Neural crest cell (in vitro differentiated cells): ENCODE results near the gene TMEM203. TPM values are rescaled to one million over a fixed set of nuclear protein-coding genes. Genes with fewer than 3 reads are reported as not detected.

Experiments
- DNase-seq: peaks from one replicate; pipeline ENCODE4 v3.0.0; 2021; ENCODE audit warnings: low read depth, mixed read lengths, low spot score
- H3K27ac Mint-ChIP-seq: one replicate; pipeline ENCODE4 v1.8.0; 2021; ENCODE audit warnings: mild to moderate bottlenecking, mixed read lengths; ENCODE audit not compliant: unreplicated experiment
- H3K27me3 Mint-ChIP-seq: 2 replicates; pipeline ENCODE4 v1.8.0; 2021; ENCODE audit warnings: low read depth, mild to moderate bottlenecking, mixed read lengths
- H3K36me3 Mint-ChIP-seq: 2 replicates; pipeline ENCODE4 v1.8.0; 2021; ENCODE audit warnings: low read depth, mild to moderate bottlenecking, mixed read lengths
- H3K4me1 Mint-ChIP-seq: 2 replicates; pipeline ENCODE4 v1.8.0; 2021; ENCODE audit warnings: mixed read lengths
- H3K4me3 Mint-ChIP-seq: one replicate; pipeline ENCODE4 v1.8.0; 2021; ENCODE audit warnings: mild to moderate bottlenecking, mixed read lengths
- H3K9me3 Mint-ChIP-seq: 2 replicates; pipeline ENCODE4 v1.8.0; 2021; ENCODE audit warnings: mixed read lengths
- CTCF ChIP-seq: fragments of 200-600 bp; sonication (generic); conservative IDR thresholded peaks from 2 replicates; pipeline ENCODE4 v1.5.0; 2021; ENCODE audit warnings: antibody characterized with exemption, mild to moderate bottlenecking
- total RNA-seq: library from RNA; stranded (reverse); gene quantifications from 2 replicates; pipeline ENCODE4 v1.2.1, GENCODE V29; 2021

The TMEM203 gene
- total RNA-seq, 1 donor from 2014 or later, result 49.7 TPM

GRCh38 chr9:137236936-137237421 is 31.5 kb upstream of the TMEM203 start:
- no peak for DNase-seq
- TF ChIP-seq CTCF, result no peak
- Mint-ChIP-seq H3K27ac (no peak overlapping the region), H3K4me3 (no peak overlapping the region), H3K9me3 (no peaks in the 10 kb centered on the region), H3K4me1 (peaks cover 11% of the 10 kb centered on the region), H3K27me3 (peaks cover 4% of the 10 kb centered on the region), H3K36me3 (peaks cover 4% of the 10 kb centered on the region)

GRCh38 chr9:137236238-137236935 is 30.9 kb upstream of the TMEM203 start:
- Mint-ChIP-seq H3K27me3 (peaks cover 4% of the 10 kb centered on the region), H3K9me3 (no peaks in the 10 kb centered on the region), H3K4me1 (peaks cover 11% of the 10 kb centered on the region), H3K27ac (no peak overlapping the region), H3K4me3 (no peak overlapping the region), H3K36me3 (peaks cover 4% of the 10 kb centered on the region)
- DNase-seq, result peak; percentile 91
- peak; percentile 99 for TF ChIP-seq CTCF

GRCh38 chr9:137235424-137236237 is 30.2 kb upstream of the TMEM203 start:
- TF ChIP-seq CTCF, result no peak
- peaks cover 6% of the 10 kb centered on the region for H3K4me1 Mint-ChIP-seq
- no peaks in the 10 kb centered on the region for H3K27me3 Mint-ChIP-seq
- H3K9me3 Mint-ChIP-seq, result no peaks in the 10 kb centered on the region
- H3K27ac Mint-ChIP-seq, result no peak overlapping the region
- no peak for DNase-seq
- H3K36me3 Mint-ChIP-seq, result no peaks in the 10 kb centered on the region
- H3K4me3 Mint-ChIP-seq, result peak overlapping the region; percentile 69

GRCh38 chr9:137234758-137235423 is 29.4 kb upstream of the TMEM203 start:
- Mint-ChIP-seq H3K27me3 (no peaks in the 10 kb centered on the region), H3K4me1 (peaks cover 6% of the 10 kb centered on the region), H3K27ac (no peak overlapping the region), H3K9me3 (no peaks in the 10 kb centered on the region), H3K36me3 (no peaks in the 10 kb centered on the region), H3K4me3 (peak overlapping the region; percentile 69)
- TF ChIP-seq CTCF, result no peak
- DNase-seq, result no peak

GRCh38 chr9:137234055-137234697 is 28.7 kb upstream of the TMEM203 start:
- H3K27ac Mint-ChIP-seq, result no peak overlapping the region
- H3K9me3 Mint-ChIP-seq, result no peaks in the 10 kb centered on the region
- peaks cover 5% of the 10 kb centered on the region for H3K4me1 Mint-ChIP-seq
- no peaks in the 10 kb centered on the region for H3K27me3 Mint-ChIP-seq
- H3K4me3 Mint-ChIP-seq, result no peak overlapping the region
- no peak for TF ChIP-seq CTCF
- DNase-seq, result no peak
- H3K36me3 Mint-ChIP-seq, result no peaks in the 10 kb centered on the region
